ENCODE data around the gene ITGAD. TPM values are rescaled to one million over a fixed set of nuclear protein-coding genes. Genes with fewer than 3 reads are reported as not detected.

ITGAD gene
- total and polyA plus RNA-seq, 12 donors: 0.03 to 0.35 (median 0.11) TPM; not detected in 5

DNA sequence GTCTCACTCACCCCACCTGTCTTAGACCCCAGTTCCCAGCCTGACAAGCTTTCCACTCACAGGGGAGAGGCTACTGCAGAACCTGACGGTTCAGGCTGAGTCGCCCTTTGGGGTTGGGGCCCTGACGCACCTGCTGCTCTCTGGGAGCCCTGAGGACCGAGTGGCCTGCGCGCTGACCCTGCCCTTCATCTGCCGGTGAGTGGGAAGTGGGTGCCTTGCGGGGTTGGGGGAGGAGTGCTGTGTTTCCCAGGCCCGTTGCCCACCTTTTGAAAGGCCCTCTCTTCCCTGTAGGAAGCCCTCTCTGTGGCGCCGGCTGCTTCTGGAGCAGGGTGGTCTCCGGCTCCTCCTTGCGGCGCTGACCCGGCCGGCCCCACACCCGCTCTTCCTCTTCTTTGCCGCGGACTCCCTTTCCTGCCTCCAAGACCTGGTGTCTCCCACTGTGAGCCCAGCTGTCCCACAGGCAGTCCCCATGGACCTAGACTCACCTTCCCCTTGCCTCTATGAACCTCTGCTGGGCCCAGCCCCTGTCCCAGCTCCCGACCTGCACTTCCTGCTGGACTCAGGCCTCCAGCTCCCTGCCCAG, 72.7 kb downstream of the ITGAD start:
- Histone ChIP-seq H3K4me1 (replicated peaks in 1 of 2) (peaks cover 0 to 3% of the 10 kb centered on the region in 2 donors), H3K27ac (no peak overlapping the region), H3K27me3 (no peaks in the 10 kb centered on the region), H3K9me3 (replicated peaks in 1 of 3) (no peaks in the 10 kb centered on the region), H3K36me3 (replicated peaks in 1 of 2) (peaks cover 0 to 47% of the 10 kb centered on the region in 2 donors), H3K4me3 (no peak overlapping the region)
- intact Hi-C loops (cut with DNase I): no loop called here
- TF ChIP-seq, protein P1, sequence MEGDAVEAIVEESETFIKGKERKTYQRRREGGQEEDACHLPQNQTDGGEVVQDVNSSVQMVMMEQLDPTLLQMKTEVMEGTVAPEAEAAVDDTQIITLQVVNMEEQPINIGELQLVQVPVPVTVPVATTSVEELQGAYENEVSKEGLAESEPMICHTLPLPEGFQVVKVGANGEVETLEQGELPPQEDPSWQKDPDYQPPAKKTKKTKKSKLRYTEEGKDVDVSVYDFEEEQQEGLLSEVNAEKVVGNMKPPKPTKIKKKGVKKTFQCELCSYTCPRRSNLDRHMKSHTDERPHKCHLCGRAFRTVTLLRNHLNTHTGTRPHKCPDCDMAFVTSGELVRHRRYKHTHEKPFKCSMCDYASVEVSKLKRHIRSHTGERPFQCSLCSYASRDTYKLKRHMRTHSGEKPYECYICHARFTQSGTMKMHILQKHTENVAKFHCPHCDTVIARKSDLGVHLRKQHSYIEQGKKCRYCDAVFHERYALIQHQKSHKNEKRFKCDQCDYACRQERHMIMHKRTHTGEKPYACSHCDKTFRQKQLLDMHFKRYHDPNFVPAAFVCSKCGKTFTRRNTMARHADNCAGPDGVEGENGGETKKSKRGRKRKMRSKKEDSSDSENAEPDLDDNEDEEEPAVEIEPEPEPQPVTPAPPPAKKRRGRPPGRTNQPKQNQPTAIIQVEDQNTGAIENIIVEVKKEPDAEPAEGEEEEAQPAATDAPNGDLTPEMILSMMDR (IDR thresholded peaks at IDR 0.05): no peak
- TF ChIP-seq POLR2A (IDR thresholded peaks at IDR 0.05): no peak
- 92 to 94% (median 93%) methylated on average over 13 to 20 of the region's 20 CpGs for WGBS, 4 donors
- DNase-seq: no peak

- no peak for DNase-seq
- intact Hi-C loops (cut with DNase I): no loop called here
- H3K4me3 ChIP-seq: no peak overlapping the region
- H3K27ac ChIP-seq: no peak overlapping the region
- peaks cover 0 to 4% of the 10 kb centered on the region in 2 donors for H3K4me1 ChIP-seq (replicated peaks in 1 of 2)
- no peaks in the 10 kb centered on the region for H3K9me3 ChIP-seq (replicated peaks in 1 of 3)
- H3K27me3 ChIP-seq: no peaks in the 10 kb centered on the region
- TF ChIP-seq, protein P1 (IDR thresholded peaks at IDR 0.05): no peak
- TF ChIP-seq POLR2A (IDR thresholded peaks at IDR 0.05): no peak
- 91 to 100% (median 93%) methylated on average over 2 to 18 of the region's 18 CpGs for WGBS, 4 donors
- peaks cover 0 to 47% of the 10 kb centered on the region in 2 donors for H3K36me3 ChIP-seq (replicated peaks in 1 of 2)
These were observed 73.3 kb downstream of the ITGAD start for GRCh38 chr16:31466381-31466841.

GRCh38 chr16:31467151-31467773, 74.1 kb downstream of the ITGAD start:
- peaks cover 0 to 4% of the 10 kb centered on the region in 2 donors for H3K4me1 ChIP-seq (replicated peaks in 1 of 2)
- H3K27me3 ChIP-seq: no peaks in the 10 kb centered on the region
- DNase-seq: no peak
- H3K36me3 ChIP-seq (replicated peaks in 1 of 2): peaks cover 0 to 41% of the 10 kb centered on the region in 2 donors
- H3K9me3 ChIP-seq (replicated peaks in 1 of 3): no peaks in the 10 kb centered on the region
- intact Hi-C loops (cut with DNase I): no loop called here
- no peak for TF ChIP-seq POLR2A (IDR thresholded peaks at IDR 0.05)
- TF ChIP-seq, protein P1 (IDR thresholded peaks at IDR 0.05): no peak
- 81 to 89% (median 83%) methylated on average over 5 of the region's 5 CpGs for WGBS, 4 donors
- no peak overlapping the region for H3K27ac ChIP-seq
- no peak overlapping the region for H3K4me3 ChIP-seq

DNA sequence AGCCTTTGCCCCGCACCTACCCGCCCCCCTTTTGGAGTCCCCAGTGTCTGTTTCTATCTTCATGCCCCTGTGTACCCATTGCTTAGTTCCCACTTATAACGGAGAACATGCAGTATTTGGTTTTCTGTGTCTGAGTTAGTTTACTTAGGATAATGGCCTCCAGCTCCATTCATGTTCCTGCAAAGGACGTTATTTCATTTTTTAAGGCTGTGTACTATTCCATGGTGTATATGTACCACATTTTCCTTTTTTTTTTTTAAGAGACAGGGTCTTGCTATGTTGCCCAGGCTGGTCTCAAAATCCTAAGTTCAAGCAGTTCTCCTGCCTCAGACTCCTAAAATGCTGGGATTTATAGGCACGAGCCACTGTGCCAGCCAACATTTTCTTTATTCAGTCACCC, 74.7 kb downstream of the ITGAD start:
- DNase-seq: no peak
- peaks cover 0 to 4% of the 10 kb centered on the region in 2 donors for H3K4me1 ChIP-seq (replicated peaks in 1 of 2)
- peaks cover 0 to 35% of the 10 kb centered on the region in 2 donors for H3K36me3 ChIP-seq (replicated peaks in 1 of 2)
- no peaks in the 10 kb centered on the region for H3K9me3 ChIP-seq (replicated peaks in 1 of 3)
- H3K27ac ChIP-seq: no peak overlapping the region
- H3K27me3 ChIP-seq: no peaks in the 10 kb centered on the region
- intact Hi-C loops (cut with DNase I): no loop called here
- TF ChIP-seq, protein P1 (IDR thresholded peaks at IDR 0.05): no peak
- TF ChIP-seq POLR2A (IDR thresholded peaks at IDR 0.05): no peak
- H3K4me3 ChIP-seq: no peak overlapping the region
- WGBS, 4 donors: 79 to 97% (median 87%) methylated on average over 5 of the region's 5 CpGs
